ENCODE measurements around the gene C6orf136. TPM values are rescaled to one million over a fixed set of nuclear protein-coding genes. Genes with fewer than 3 reads are reported as not detected.
"Not testable (repeated sequence)": the region's sequence is repeated elsewhere in the genome, so short reads cannot be mapped to it uniquely, and the experiment has no call there.

Gene C6orf136
- 10 to 100 TPM; 13.4 to 31.7 (median 23.8) TPM for total RNA-seq

DNA sequence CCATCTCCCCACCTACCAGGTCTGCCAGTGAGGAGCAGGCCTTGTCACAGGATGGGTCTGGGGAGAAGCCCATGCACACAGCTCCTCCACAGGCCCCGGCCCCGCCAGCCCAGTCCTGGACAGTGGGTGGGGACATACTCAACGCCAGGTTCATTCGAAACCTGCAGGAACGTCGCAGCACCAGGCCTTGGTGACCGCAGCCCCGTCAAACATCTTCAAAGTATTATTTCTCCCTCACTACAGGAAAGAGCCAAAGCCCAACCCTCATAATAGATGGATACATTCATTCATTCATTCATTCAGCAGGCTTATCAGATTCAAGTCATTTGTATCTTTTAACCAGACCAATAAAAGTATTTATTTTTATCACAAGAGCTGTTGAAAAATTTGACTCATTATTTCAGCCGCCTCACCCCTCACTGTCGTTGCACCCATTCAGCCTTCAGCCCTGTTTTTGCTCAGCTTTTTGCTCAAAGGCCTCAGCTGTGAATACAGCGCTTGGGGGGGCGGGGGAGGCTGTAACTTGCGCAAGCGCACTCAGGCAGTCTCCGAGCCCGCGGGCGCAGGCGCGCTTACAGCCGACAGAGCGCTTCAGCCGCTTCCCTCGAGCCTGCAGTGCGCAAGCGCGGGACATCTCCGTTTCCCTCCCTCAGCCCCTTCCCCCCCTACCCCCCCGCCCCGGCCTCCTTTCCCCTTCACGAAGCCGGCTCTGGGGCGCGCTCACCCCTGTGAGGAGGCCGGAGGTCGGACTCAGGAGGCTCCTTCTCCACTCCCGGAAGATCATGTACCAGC lies at the start of gene C6orf136:
C6orf136 (plus strand) TSS at position 684 of the 792 bp plus-strand sequence; CDS start at position 783, 99 bp downstream.
- Histone ChIP-seq H3K4me3 (replicated peaks in 1 of 3) (peak within 1 kb of the TSS; percentile 67 to 83 (median 72)), H3K36me3 (peaks cover 6 to 10% of the 10 kb centered on the region in 2 donors), H3K27me3 (no peaks in the 10 kb centered on the region), H3K9me3 (no peaks in the 10 kb centered on the region), H3K27ac (peak within 1 kb of the TSS; percentile 84 to 95 (median 92)), H3K4me1 (peaks cover 6 to 18% of the 10 kb centered on the region in 2 donors)
- intact Hi-C loops (cut with DNase I), result no loop called here
- TF ChIP-seq POLR2A (IDR thresholded peaks at IDR 0.05) (no peak), CTCF (IDR thresholded peaks at IDR 0.05) (no peak)
- peak; percentile 94 to 95 for DNase-seq
- WGBS, 2 donors, result 7 to 23% methylated on average over 15 to 28 of the region's 37 CpGs

GRCh38 chr6:30597315-30598144 lies 49.4 kb upstream of the C6orf136 start:
- H3K4me3 ChIP-seq (replicated peaks in 1 of 3); H3K27me3 ChIP-seq; intact Hi-C loops (cut with DNase I); H3K9me3 ChIP-seq; H3K4me1 ChIP-seq: not testable (repeated sequence)
- Histone ChIP-seq H3K36me3 (peaks cover 15 to 31% of the 10 kb centered on the region in 2 donors), H3K27ac (peak overlapping the region in 1 of 3 donors; percentile 17)
- 70 to 72% methylated on average over 15 of the region's 15 CpGs for WGBS, 2 donors
- TF ChIP-seq CTCF (IDR thresholded peaks at IDR 0.05), result peak; percentile 71 to 86 (median 76)
- peak; percentile 81 to 89 for DNase-seq

DNA sequence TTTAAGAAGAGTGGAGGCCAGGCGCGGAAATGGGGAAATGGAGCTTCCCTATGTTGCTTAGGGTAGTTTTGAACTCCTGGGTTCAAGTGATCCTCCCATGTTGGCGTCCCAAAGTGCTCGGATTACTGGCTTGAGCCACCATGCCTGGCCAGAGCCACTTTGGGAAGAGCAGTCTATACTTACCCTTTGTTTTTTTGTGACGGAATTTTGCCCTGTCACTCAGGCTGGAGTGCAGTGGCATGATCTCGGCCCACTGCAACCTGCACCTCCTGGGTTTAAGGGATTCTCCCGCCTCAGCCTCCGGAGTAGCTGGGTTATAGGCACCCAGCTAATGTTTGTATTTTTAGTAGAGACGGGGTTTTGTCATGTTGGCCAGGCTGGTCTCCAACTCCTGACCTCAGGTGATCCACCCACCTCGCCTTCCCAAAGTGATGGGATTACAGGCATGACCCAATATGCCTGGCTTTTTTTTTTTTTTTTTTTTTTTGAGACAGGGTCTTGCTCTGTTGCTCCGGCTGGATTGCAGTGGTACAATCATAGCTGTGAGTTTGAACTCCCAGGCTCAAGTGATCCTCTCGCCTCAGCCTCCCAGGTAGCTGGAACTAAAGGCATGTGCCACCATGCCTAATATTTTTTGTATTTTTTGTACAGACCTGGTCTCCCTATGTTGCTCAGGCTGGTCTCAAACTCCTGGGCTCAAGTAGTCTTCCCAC lies 47.9 kb upstream of the C6orf136 start:
- no peaks in the 10 kb centered on the region for H3K9me3 ChIP-seq
- H3K4me1 ChIP-seq, result peaks cover 4 to 9% of the 10 kb centered on the region in 2 donors
- H3K36me3 ChIP-seq, result peaks cover 31 to 44% of the 10 kb centered on the region in 2 donors
- no peak overlapping the region for H3K27ac ChIP-seq
- no peak overlapping the region for H3K4me3 ChIP-seq (replicated peaks in 1 of 3)
- no peak for DNase-seq
- intact Hi-C loops (cut with DNase I), result no loop called here
- no peaks in the 10 kb centered on the region for H3K27me3 ChIP-seq
- no peak for TF ChIP-seq POLR2A (IDR thresholded peaks at IDR 0.05)
- no peak for TF ChIP-seq CTCF (IDR thresholded peaks at IDR 0.05)
- 79 to 84% methylated on average over 11 to 12 of the region's 12 CpGs for WGBS, 2 donors

- intact Hi-C loops (cut with DNase I), result no loop called here
- no peaks in the 10 kb centered on the region for H3K27me3 ChIP-seq
- H3K9me3 ChIP-seq, result no peaks in the 10 kb centered on the region
- no peak overlapping the region for H3K4me3 ChIP-seq (replicated peaks in 1 of 3)
- H3K4me1 ChIP-seq, result peaks cover 4 to 9% of the 10 kb centered on the region in 2 donors
- 86 to 88% methylated on average over 13 of the region's 13 CpGs for WGBS, 2 donors
- H3K27ac ChIP-seq, result no peak overlapping the region
- no peak for DNase-seq
- TF ChIP-seq CTCF (IDR thresholded peaks at IDR 0.05), result no peak
- TF ChIP-seq POLR2A (IDR thresholded peaks at IDR 0.05), result no peak
- peaks cover 38 to 46% of the 10 kb centered on the region in 2 donors for H3K36me3 ChIP-seq
These were observed 47.2 kb upstream of the C6orf136 start for GRCh38 chr6:30599625-30600324.

All from thyroid gland (tissue), 4 donors.